WTC11 (cell line): ENCODE measurements around the gene ARSA. TPM values are rescaled to one million over a fixed set of nuclear protein-coding genes. Genes with fewer than 3 reads are reported as not detected.

Source experiments
- ATAC-seq: fragments of 200-7000 bp; cut with Tn5 transposase; 2 replicates; pipeline ENCODE4 v1.10.0; 2021; ENCODE audit warnings: mild to moderate bottlenecking, moderate library complexity
- CTCF ChIA-PET: fragments of 300-600 bp; sonication (Branson Sonifier 250); formaldehyde crosslinking; loops from one replicate; lab custom pipeline; 2021; ENCODE audit warnings: antibody characterized with exemption; lab: Charles Lee
- POLR2A ChIA-PET: fragments of 350-600 bp; sonication (Branson Sonifier 250); formaldehyde crosslinking; loops from one replicate; lab custom pipeline; 2021; ENCODE audit warnings: antibody characterized with exemption; lab: Charles Lee
- DNase-seq: peaks from one replicate; pipeline ENCODE4 v3.0.0; 2021; ENCODE audit warnings: low spot score
- H3K27ac Mint-ChIP-seq: 2 replicates; pipeline ENCODE4 v1.8.0; 2021; ENCODE audit warnings: mixed read lengths
- H3K27me3 Mint-ChIP-seq: 2 replicates; pipeline ENCODE4 v1.8.0; 2021; ENCODE audit warnings: low read depth, mild to moderate bottlenecking, moderate library complexity, mixed read lengths
- H3K36me3 Mint-ChIP-seq: 2 replicates; pipeline ENCODE4 v1.8.0; 2021; ENCODE audit warnings: mixed read lengths
- H3K4me1 Mint-ChIP-seq: 2 replicates; pipeline ENCODE4 v1.8.0; 2022; ENCODE audit warnings: mixed read lengths
- H3K4me3 Mint-ChIP-seq: 2 replicates; pipeline ENCODE4 v1.8.0; 2021; ENCODE audit warnings: mild to moderate bottlenecking, moderate library complexity, mixed read lengths
- H3K9me3 Mint-ChIP-seq: 2 replicates; pipeline ENCODE4 v1.8.0; 2021; ENCODE audit warnings: mixed read lengths
- EMX1 ChIP-seq: fragments of 250-450 bp; sonication (Bioruptor Pico); IDR thresholded peaks from 2 replicates; pipeline ENCODE4 v1.8.0; 2021; ENCODE audit warnings: mild to moderate bottlenecking
- ESRRA ChIP-seq: sonication (generic); formaldehyde crosslinking; IDR thresholded peaks from 2 replicates; pipeline ENCODE4 v1.8.1; 2022; ENCODE audit warnings: mild to moderate bottlenecking, missing genetic modification reagents, borderline replicate concordance
- ETV6 ChIP-seq: sonication (generic); formaldehyde crosslinking; IDR thresholded peaks from 2 replicates; pipeline ENCODE4 v1.8.1; 2022; ENCODE audit warnings: mild to moderate bottlenecking, missing genetic modification reagents
- FOXJ3 ChIP-seq: sonication (generic); formaldehyde crosslinking; IDR thresholded peaks from 2 replicates; pipeline ENCODE4 v1.9.0; 2021; ENCODE audit warnings: missing genetic modification reagents, mild to moderate bottlenecking, borderline replicate concordance
- GABPB1 ChIP-seq: sonication (generic); formaldehyde crosslinking; IDR thresholded peaks from 2 replicates; pipeline ENCODE4 v1.8.1; 2023; ENCODE audit warnings: mild to moderate bottlenecking, missing genetic modification reagents
- GRHL2 ChIP-seq: fragments of 250-450 bp; sonication (Bioruptor Pico); IDR thresholded peaks from 2 replicates; pipeline ENCODE4 v1.8.0; 2022; ENCODE audit warnings: mild to moderate bottlenecking, moderate library complexity; ENCODE audit not compliant: insufficient replicate concordance, severe bottlenecking
- HMGA2 ChIP-seq: fragments of 250-450 bp; sonication (Bioruptor Pico); IDR thresholded peaks from 2 replicates; pipeline ENCODE4 v1.4.0; 2021; ENCODE audit warnings: mild to moderate bottlenecking, moderate library complexity
- IRF2 ChIP-seq: sonication (generic); formaldehyde crosslinking; IDR thresholded peaks from 2 replicates; pipeline ENCODE4 v1.8.0; 2022; ENCODE audit warnings: low read depth, missing genetic modification reagents, borderline replicate concordance
- JAZF1 ChIP-seq: fragments of 250-450 bp; sonication (Bioruptor Pico); IDR thresholded peaks from 2 replicates; pipeline ENCODE4 v1.9.0; 2021; ENCODE audit warnings: moderate library complexity, mild to moderate bottlenecking, inconsistent platforms
- KAT7 ChIP-seq: sonication (generic); formaldehyde crosslinking; IDR thresholded peaks from 2 replicates; pipeline ENCODE4 v1.8.1; 2023; ENCODE audit warnings: missing genetic modification reagents, mild to moderate bottlenecking, borderline replicate concordance
- MXD4 ChIP-seq: fragments of 250-450 bp; sonication (Bioruptor Pico); IDR thresholded peaks from 2 replicates; pipeline ENCODE4 v1.8.0; 2021; ENCODE audit warnings: mild to moderate bottlenecking, moderate library complexity, borderline replicate concordance
- NFATC4 ChIP-seq: fragments of 250-450 bp; sonication (Bioruptor Pico); IDR thresholded peaks from 2 replicates; pipeline ENCODE4 v1.9.0; 2021; ENCODE audit warnings: mild to moderate bottlenecking
- NFYB ChIP-seq: sonication (generic); formaldehyde crosslinking; conservative IDR thresholded peaks from 2 replicates; pipeline ENCODE4 v1.8.0; 2022; ENCODE audit warnings: low read depth, missing genetic modification reagents
- PRDM15 ChIP-seq: sonication (generic); formaldehyde crosslinking; IDR thresholded peaks from 2 replicates; pipeline ENCODE4 v1.8.0; 2022; ENCODE audit warnings: missing genetic modification reagents
- RELA ChIP-seq: sonication (generic); formaldehyde crosslinking; IDR thresholded peaks from 2 replicates; pipeline ENCODE4 v1.8.1; 2022; ENCODE audit warnings: missing genetic modification reagents, mild to moderate bottlenecking, borderline replicate concordance
- RORB ChIP-seq: fragments of 250-450 bp; sonication (Bioruptor Pico); IDR thresholded peaks from 2 replicates; pipeline ENCODE4 v1.9.0; 2021; ENCODE audit warnings: mild to moderate bottlenecking
- SOX15 ChIP-seq: fragments of 250-450 bp; sonication (Bioruptor Pico); IDR thresholded peaks from 2 replicates; pipeline ENCODE4 v1.9.0; 2021; ENCODE audit warnings: mild to moderate bottlenecking
- TCF7 ChIP-seq: sonication (generic); formaldehyde crosslinking; IDR thresholded peaks from 2 replicates; pipeline ENCODE4 v1.8.0; 2022; ENCODE audit warnings: mild to moderate bottlenecking, low read depth, missing genetic modification reagents, moderate library complexity
- TEAD4 ChIP-seq: sonication (generic); formaldehyde crosslinking; IDR thresholded peaks from 2 replicates; pipeline ENCODE4 v1.8.0; 2022; ENCODE audit warnings: mild to moderate bottlenecking, missing genetic modification reagents
- TP53 ChIP-seq: sonication (generic); formaldehyde crosslinking; IDR thresholded peaks from 2 replicates; pipeline ENCODE4 v1.8.1; 2023; ENCODE audit warnings: mild to moderate bottlenecking, missing genetic modification reagents
- ZNF232 ChIP-seq: sonication (generic); formaldehyde crosslinking; IDR thresholded peaks from 2 replicates; pipeline ENCODE4 v1.8.0; 2022; ENCODE audit warnings: mild to moderate bottlenecking, missing genetic modification reagents
- ZNF396 ChIP-seq: fragments of 250-450 bp; sonication (Bioruptor Pico); IDR thresholded peaks from 2 replicates; pipeline ENCODE4 v1.8.0; 2021; ENCODE audit warnings: mild to moderate bottlenecking, moderate library complexity, borderline replicate concordance
- ZNF416 ChIP-seq: fragments of 250-450 bp; sonication (Bioruptor Pico); IDR thresholded peaks from 2 replicates; pipeline ENCODE4 v1.9.0; 2021; ENCODE audit warnings: mild to moderate bottlenecking, inconsistent platforms
- ZNF423 ChIP-seq: fragments of 250-450 bp; sonication (Bioruptor Pico); IDR thresholded peaks from 2 replicates; pipeline ENCODE4 v2.1.2; 2022; ENCODE audit warnings: mild to moderate bottlenecking, moderate library complexity
- ZNF671 ChIP-seq: fragments of 250-450 bp; sonication (Bioruptor Pico); IDR thresholded peaks from 2 replicates; pipeline ENCODE4 v1.8.0; 2021; ENCODE audit warnings: mild to moderate bottlenecking
- total RNA-seq: library from RNA; stranded (reverse); gene quantifications from 3 replicates; pipeline ENCODE4 v1.2.3, GENCODE V29; 2021
- TF ChIP-seq, protein P1 (sequence below): sonication (generic); formaldehyde crosslinking; IDR thresholded peaks from 2 replicates; pipeline ENCODE4 v1.8.1; 2022; ENCODE audit warnings: mild to moderate bottlenecking, missing genetic modification reagents, moderate library complexity, borderline replicate concordance
- TF ChIP-seq, protein P2 (sequence below): sonication (generic); formaldehyde crosslinking; IDR thresholded peaks from 2 replicates; pipeline ENCODE4 v1.8.0; 2022; ENCODE audit warnings: mild to moderate bottlenecking, missing genetic modification reagents
- TF ChIP-seq, protein P3 (sequence below): sonication (generic); formaldehyde crosslinking; IDR thresholded peaks from 2 replicates; pipeline ENCODE4 v1.8.1; 2023; ENCODE audit warnings: mild to moderate bottlenecking, missing genetic modification reagents
- TF ChIP-seq, protein P4 (sequence below): sonication (generic); formaldehyde crosslinking; IDR thresholded peaks from 2 replicates; pipeline ENCODE4 v1.8.0; 2022; ENCODE audit warnings: mild to moderate bottlenecking, missing genetic modification reagents

ARSA gene
- total RNA-seq, 1 experiment from 2014 or later: 18.8 TPM

DNA sequence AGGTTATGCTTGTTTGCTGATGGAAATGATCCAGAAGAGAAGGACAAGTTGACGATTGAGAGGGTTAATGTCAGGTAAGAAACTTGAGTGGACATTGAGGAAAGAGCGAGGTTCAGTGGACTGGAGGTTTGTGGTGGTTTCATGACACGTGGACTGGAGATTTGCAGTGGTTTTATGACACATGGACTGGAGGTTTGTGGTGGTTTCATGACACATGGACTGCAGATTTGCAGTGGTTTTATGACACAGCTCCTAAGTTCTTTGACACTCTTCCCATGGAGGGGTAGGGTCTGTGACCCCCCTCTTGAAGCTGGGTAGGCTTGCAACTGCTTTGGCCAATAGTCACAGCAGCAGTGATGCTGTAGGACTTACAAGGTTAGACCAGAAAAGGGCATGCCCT lies 32.8 kb downstream of the ARSA start (continued):
- TF ChIP-seq, protein P1, sequence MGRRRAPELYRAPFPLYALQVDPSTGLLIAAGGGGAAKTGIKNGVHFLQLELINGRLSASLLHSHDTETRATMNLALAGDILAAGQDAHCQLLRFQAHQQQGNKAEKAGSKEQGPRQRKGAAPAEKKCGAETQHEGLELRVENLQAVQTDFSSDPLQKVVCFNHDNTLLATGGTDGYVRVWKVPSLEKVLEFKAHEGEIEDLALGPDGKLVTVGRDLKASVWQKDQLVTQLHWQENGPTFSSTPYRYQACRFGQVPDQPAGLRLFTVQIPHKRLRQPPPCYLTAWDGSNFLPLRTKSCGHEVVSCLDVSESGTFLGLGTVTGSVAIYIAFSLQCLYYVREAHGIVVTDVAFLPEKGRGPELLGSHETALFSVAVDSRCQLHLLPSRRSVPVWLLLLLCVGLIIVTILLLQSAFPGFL (CRISPR knock-in tag): no peak
- TF ChIP-seq RORB: no peak
- TF ChIP-seq JAZF1 (CRISPR knock-in tag): no peak
- TF ChIP-seq KAT7 (CRISPR knock-in tag): no peak
- TF ChIP-seq IRF2: no peak

DNA sequence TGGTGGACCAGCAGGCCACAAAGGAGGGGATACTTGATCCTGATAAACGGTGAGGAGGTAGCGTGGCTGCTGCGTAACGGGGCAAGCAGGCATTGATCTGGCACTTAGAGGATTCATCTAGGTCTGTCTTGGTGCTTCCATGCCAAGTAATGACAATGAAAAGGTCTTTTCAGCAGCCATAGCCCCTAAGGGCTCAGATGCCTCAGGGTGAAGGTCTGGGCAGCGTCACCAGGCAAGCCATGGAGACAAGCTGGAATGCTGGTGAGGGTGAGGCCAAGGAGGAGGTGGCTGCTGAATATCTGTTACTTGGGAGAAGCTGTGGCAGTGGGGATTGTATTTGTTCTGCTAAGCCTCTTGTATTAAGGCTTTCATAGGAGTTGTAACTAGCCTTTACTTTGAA lies 40.5 kb downstream of the ARSA start:
- Mint-ChIP-seq H3K27me3 (peaks cover 36% of the 10 kb centered on the region), H3K27ac (no peak overlapping the region), H3K9me3 (no peaks in the 10 kb centered on the region), H3K36me3 (no peaks in the 10 kb centered on the region), H3K4me3 (no peak overlapping the region), H3K4me1 (peaks cover 6% of the 10 kb centered on the region)
- ATAC-seq (no peak), DNase-seq (no peak)
- CTCF ChIA-PET: interaction anchor here (1.1 to 2.7 kb wide), 2 partner anchors 17 to 62 kb away, joined by 3 to 9 read pairs; partner anchors contain the start of gene SCO2
- no peak for TF ChIP-seq JAZF1 (CRISPR knock-in tag)
- TF ChIP-seq ZNF671 (CRISPR knock-in tag): no peak
- TF ChIP-seq GABPB1 (CRISPR knock-in tag): no peak
- no peak for TF ChIP-seq GRHL2 (CRISPR knock-in tag)
- TF ChIP-seq, protein P2, sequence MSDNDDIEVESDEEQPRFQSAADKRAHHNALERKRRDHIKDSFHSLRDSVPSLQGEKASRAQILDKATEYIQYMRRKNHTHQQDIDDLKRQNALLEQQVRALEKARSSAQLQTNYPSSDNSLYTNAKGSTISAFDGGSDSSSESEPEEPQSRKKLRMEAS (CRISPR knock-in tag): no peak
- TF ChIP-seq ZNF423 (CRISPR knock-in tag): no peak
- TF ChIP-seq TP53 (CRISPR knock-in tag): no peak
- no peak for TF ChIP-seq TCF7 (CRISPR knock-in tag)
- TF ChIP-seq, protein P3, sequence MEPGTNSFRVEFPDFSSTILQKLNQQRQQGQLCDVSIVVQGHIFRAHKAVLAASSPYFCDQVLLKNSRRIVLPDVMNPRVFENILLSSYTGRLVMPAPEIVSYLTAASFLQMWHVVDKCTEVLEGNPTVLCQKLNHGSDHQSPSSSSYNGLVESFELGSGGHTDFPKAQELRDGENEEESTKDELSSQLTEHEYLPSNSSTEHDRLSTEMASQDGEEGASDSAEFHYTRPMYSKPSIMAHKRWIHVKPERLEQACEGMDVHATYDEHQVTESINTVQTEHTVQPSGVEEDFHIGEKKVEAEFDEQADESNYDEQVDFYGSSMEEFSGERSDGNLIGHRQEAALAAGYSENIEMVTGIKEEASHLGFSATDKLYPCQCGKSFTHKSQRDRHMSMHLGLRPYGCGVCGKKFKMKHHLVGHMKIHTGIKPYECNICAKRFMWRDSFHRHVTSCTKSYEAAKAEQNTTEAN (CRISPR knock-in tag): no peak
- TF ChIP-seq NFYB (CRISPR knock-in tag): no peak
- no peak for TF ChIP-seq NFATC4 (CRISPR knock-in tag)
- TF ChIP-seq MXD4 (CRISPR knock-in tag): no peak
- no peak for TF ChIP-seq SOX15 (CRISPR knock-in tag)
- TF ChIP-seq FOXJ3 (CRISPR knock-in tag): no peak
- no peak for TF ChIP-seq ETV6 (CRISPR knock-in tag)
- TF ChIP-seq, all 79 proteins: peak for 0
- POLR2A ChIA-PET: no interaction called here

- no peak overlapping the region for H3K27ac Mint-ChIP-seq
- H3K27me3 Mint-ChIP-seq: peaks cover 34% of the 10 kb centered on the region
- ChIA-PET CTCF (interaction anchor here (0.6 to 2.7 kb wide), 3 partner anchors 18 to 61 kb away, joined by 3 to 9 read pairs (median 3); partner anchors contain the start of gene SCO2), POLR2A (interaction anchor here (0.6 kb wide), 1 partner anchor 38 kb away, joined by 3 read pairs; no protein-coding TSS in a partner anchor)
- H3K36me3 Mint-ChIP-seq: no peaks in the 10 kb centered on the region
- ATAC-seq: no peak
- no peaks in the 10 kb centered on the region for H3K9me3 Mint-ChIP-seq
- peaks cover 9% of the 10 kb centered on the region for H3K4me1 Mint-ChIP-seq
- H3K4me3 Mint-ChIP-seq: no peak overlapping the region
- DNase-seq: no peak
- no peak for TF ChIP-seq PRDM15 (CRISPR knock-in tag)
- no peak for TF ChIP-seq ZNF671 (CRISPR knock-in tag)
- TF ChIP-seq ZNF396 (CRISPR knock-in tag): no peak
- no peak for TF ChIP-seq ZNF416 (CRISPR knock-in tag)
- no peak for TF ChIP-seq RELA
- TF ChIP-seq ZNF232 (CRISPR knock-in tag): no peak
- no peak for TF ChIP-seq ESRRA
- TF ChIP-seq, protein P4, sequence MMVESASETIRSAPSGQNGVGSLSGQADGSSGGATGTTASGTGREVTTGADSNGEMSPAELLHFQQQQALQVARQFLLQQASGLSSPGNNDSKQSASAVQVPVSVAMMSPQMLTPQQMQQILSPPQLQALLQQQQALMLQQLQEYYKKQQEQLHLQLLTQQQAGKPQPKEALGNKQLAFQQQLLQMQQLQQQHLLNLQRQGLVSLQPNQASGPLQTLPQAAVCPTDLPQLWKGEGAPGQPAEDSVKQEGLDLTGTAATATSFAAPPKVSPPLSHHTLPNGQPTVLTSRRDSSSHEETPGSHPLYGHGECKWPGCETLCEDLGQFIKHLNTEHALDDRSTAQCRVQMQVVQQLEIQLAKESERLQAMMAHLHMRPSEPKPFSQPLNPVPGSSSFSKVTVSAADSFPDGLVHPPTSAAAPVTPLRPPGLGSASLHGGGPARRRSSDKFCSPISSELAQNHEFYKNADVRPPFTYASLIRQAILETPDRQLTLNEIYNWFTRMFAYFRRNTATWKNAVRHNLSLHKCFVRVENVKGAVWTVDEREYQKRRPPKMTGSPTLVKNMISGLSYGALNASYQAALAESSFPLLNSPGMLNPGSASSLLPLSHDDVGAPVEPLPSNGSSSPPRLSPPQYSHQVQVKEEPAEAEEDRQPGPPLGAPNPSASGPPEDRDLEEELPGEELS (CRISPR knock-in tag): no peak
- no peak for TF ChIP-seq EMX1 (CRISPR knock-in tag)
- no peak for TF ChIP-seq HMGA2 (CRISPR knock-in tag)
- TF ChIP-seq TCF7 (CRISPR knock-in tag): no peak
- TF ChIP-seq TEAD4 (CRISPR knock-in tag): no peak
Observed at GRCh38 chr22:50586416-50586815, 41.5 kb downstream of the ARSA start.
